ENCODE measurements around the gene U2AF1L4. TPM values are rescaled to one million over a fixed set of nuclear protein-coding genes. Genes with fewer than 3 reads are reported as not detected.
A peak's percentile ranks its signal among the peaks of the same experiment; 100 is the strongest.

Gene U2AF1L4
- polyA plus RNA-seq, 1 donor from 2014 or later = 57.0 TPM

- H3K9ac ChIP-seq (ENCODE audit: low read length) = peak overlapping the region; percentile 93
- TF ChIP-seq REST (IDR thresholded peaks at IDR 0.05; ENCODE audit: borderline replicate concordance) (no peak), RAD21 (conservative IDR thresholded peaks at IDR 0.05) (no peak), EP300 (conservative IDR thresholded peaks at IDR 0.05; ENCODE audit: poor library complexity, severe bottlenecking) (no peak)
- peak overlapping the region; percentile 99 for H3K4me2 ChIP-seq (ENCODE audit: low read length)
- H3K36me3 ChIP-seq (ENCODE audit: insufficient read depth, low read length) = no peaks in the 10 kb centered on the region
- H3K4me3 ChIP-seq (ENCODE audit: low read length) = peak overlapping the region; percentile 86
- no peak overlapping the region for H2AFZ ChIP-seq (ENCODE audit: low read depth, low read length)
- H3K27ac ChIP-seq (ENCODE audit: low read length) = no peak overlapping the region
- H3K9me3 ChIP-seq (ENCODE audit: low read length) = no peaks in the 10 kb centered on the region
- H3F3A ChIP-seq (ENCODE audit: insufficient read depth, low read length, poor library complexity, severe bottlenecking) = no peaks in the 10 kb centered on the region
- peaks cover 25% of the 10 kb centered on the region for H3K79me2 ChIP-seq (replicated peaks; ENCODE audit: insufficient read depth, low read length)
- no peaks in the 10 kb centered on the region for H4K20me1 ChIP-seq (ENCODE audit: insufficient read depth)
- no peaks in the 10 kb centered on the region for H3K9me2 ChIP-seq (ENCODE audit: insufficient read depth, low read length)
- H3K27me3 ChIP-seq (ENCODE audit: insufficient read depth, low read depth, low read length) = no peaks in the 10 kb centered on the region
Measured at GRCh38 chr19:35777961-35778360, 32.7 kb upstream of the U2AF1L4 start.

GRCh38 chr19:35777086-35777841, 32.0 kb upstream of the U2AF1L4 start:
- peak overlapping the region; percentile 99 for H3K4me2 ChIP-seq (ENCODE audit: low read length)
- H2AFZ ChIP-seq (ENCODE audit: low read depth, low read length) = no peak overlapping the region
- no peaks in the 10 kb centered on the region for H3K36me3 ChIP-seq (ENCODE audit: insufficient read depth, low read length)

More at GRCh38 chr19:35777086-35777841, 32.0 kb upstream of the U2AF1L4 start:
- Histone ChIP-seq H3K4me3 (ENCODE audit: low read length) (peak overlapping the region; percentile 86), H3K9ac (ENCODE audit: low read length) (peak overlapping the region; percentile 93), H3K27me3 (ENCODE audit: insufficient read depth, low read depth, low read length) (no peaks in the 10 kb centered on the region), H3K79me2 (replicated peaks; ENCODE audit: insufficient read depth, low read length) (peaks cover 25% of the 10 kb centered on the region), H3K9me3 (ENCODE audit: low read length) (no peaks in the 10 kb centered on the region), H3K27ac (ENCODE audit: low read length) (no peak overlapping the region), H3F3A (ENCODE audit: insufficient read depth, low read length, poor library complexity, severe bottlenecking) (no peaks in the 10 kb centered on the region), H3K9me2 (ENCODE audit: insufficient read depth, low read length) (no peaks in the 10 kb centered on the region), H4K20me1 (ENCODE audit: insufficient read depth) (no peaks in the 10 kb centered on the region)
- TF ChIP-seq REST (IDR thresholded peaks at IDR 0.05; ENCODE audit: borderline replicate concordance) (no peak), SMC3 (conservative IDR thresholded peaks at IDR 0.05; ENCODE audit: poor library complexity) (no peak), EZH2 (IDR thresholded peaks at IDR 0.05; ENCODE audit: borderline replicate concordance, insufficient read depth, low read length, poor library complexity, severe bottlenecking) (no peak), MXI1 (conservative IDR thresholded peaks at IDR 0.05; ENCODE audit: poor library complexity, severe bottlenecking) (no peak), CTCF (IDR thresholded peaks at IDR 0.05; ENCODE audit: poor library complexity, severe bottlenecking) (no peak), POLR2AphosphoS5 (IDR thresholded peaks at IDR 0.05) (no peak), RAD21 (conservative IDR thresholded peaks at IDR 0.05) (no peak), EP300 (conservative IDR thresholded peaks at IDR 0.05; ENCODE audit: poor library complexity, severe bottlenecking) (no peak), TAF1 (IDR thresholded peaks at IDR 0.05; ENCODE audit: low read depth) (no peak)
